Measurements from ENCODE around the gene SAMD11.

The SAMD11 gene

GRCh38 chr1:912740-913301 is 10.9 kb upstream of the SAMD11 start:
- Histone ChIP-seq H3K4me1 (ENCODE audit: control insufficient read depth, insufficient read depth, low read length, poor library complexity, severe bottlenecking) (no peaks in the 10 kb centered on the region), H3K36me3 (ENCODE audit: control insufficient read depth, insufficient read depth, low read length) (no peaks in the 10 kb centered on the region), H3K27ac (ENCODE audit: low read depth, low read length, severe bottlenecking) (no peak overlapping the region), H3K9me3 (ENCODE audit: control insufficient read depth, low read length) (no peaks in the 10 kb centered on the region), H3K4me3 (ENCODE audit: extremely low read depth, insufficient read depth, low read length, poor library complexity, severe bottlenecking) (no peak overlapping the region)
- 44 to 55% methylated on average over 21 to 22 of the region's 24 CpGs for WGBS, 2 experiments (ENCODE audit: insufficient coverage in 2 of 2)

DNA sequence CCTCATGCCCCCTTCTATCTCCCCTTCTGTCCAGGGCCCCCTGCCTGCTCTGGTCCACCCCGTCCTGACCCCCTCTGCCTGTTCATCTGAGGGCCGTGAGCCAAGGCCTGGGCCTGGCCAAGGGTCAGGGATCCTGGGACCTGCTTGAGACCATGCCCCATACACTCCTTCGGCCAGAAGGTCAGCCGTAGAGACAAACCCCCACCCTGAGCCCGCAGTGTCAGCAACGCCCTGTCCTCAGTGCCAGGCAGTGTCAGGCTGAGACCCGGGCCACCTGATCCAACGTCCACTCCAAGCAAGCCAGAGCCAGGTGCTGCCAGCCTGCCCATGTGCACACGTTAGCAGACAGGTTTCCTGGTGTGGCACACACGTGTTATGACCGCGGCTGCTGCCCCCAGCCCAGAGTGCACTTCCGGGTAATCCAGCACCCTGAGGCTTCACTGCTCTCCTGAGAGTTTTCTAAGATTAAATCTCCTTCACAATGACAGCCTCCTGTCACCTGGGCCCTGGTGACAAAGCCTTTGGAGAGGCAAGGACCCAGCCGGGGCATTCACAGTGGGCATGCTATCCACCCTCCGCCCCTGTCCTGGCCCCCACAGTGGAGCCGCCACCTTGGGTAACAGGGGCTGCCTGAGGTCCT is 10.1 kb upstream of the SAMD11 start:
- no peaks in the 10 kb centered on the region for H3K36me3 ChIP-seq (ENCODE audit: control insufficient read depth, insufficient read depth, low read length)
- WGBS, 2 experiments (ENCODE audit: insufficient coverage in 2 of 2) = 91 to 93% methylated on average over 15 to 16 of the region's 16 CpGs
- no peaks in the 10 kb centered on the region for H3K4me1 ChIP-seq (ENCODE audit: control insufficient read depth, insufficient read depth, low read length, poor library complexity, severe bottlenecking)
- H3K9me3 ChIP-seq (ENCODE audit: control insufficient read depth, low read length) = no peaks in the 10 kb centered on the region
- H3K27ac ChIP-seq (ENCODE audit: low read depth, low read length, severe bottlenecking) = no peak overlapping the region
- no peak overlapping the region for H3K4me3 ChIP-seq (ENCODE audit: extremely low read depth, insufficient read depth, low read length, poor library complexity, severe bottlenecking)

GRCh38 chr1:914131-914890 is 9.4 kb upstream of the SAMD11 start:
- WGBS, 2 experiments (ENCODE audit: insufficient coverage in 2 of 2) = 88% methylated on average over 15 to 16 of the region's 21 CpGs
- H3K4me1 ChIP-seq (ENCODE audit: control insufficient read depth, insufficient read depth, low read length, poor library complexity, severe bottlenecking) = no peaks in the 10 kb centered on the region

GRCh38 chr1:914891-915280 is 8.8 kb upstream of the SAMD11 start:
- Histone ChIP-seq H3K4me1 (ENCODE audit: control insufficient read depth, insufficient read depth, low read length, poor library complexity, severe bottlenecking) (no peaks in the 10 kb centered on the region), H3K4me3 (ENCODE audit: extremely low read depth, insufficient read depth, low read length, poor library complexity, severe bottlenecking) (no peak overlapping the region), H3K9me3 (ENCODE audit: control insufficient read depth, low read length) (no peaks in the 10 kb centered on the region), H3K36me3 (ENCODE audit: control insufficient read depth, insufficient read depth, low read length) (no peaks in the 10 kb centered on the region), H3K27ac (ENCODE audit: low read depth, low read length, severe bottlenecking) (no peak overlapping the region)
- 84 to 91% methylated on average over 5 of the region's 6 CpGs for WGBS, 2 experiments (ENCODE audit: insufficient coverage in 2 of 2)

More at GRCh38 chr1:914131-914890, 9.4 kb upstream of the SAMD11 start:
- H3K4me3 ChIP-seq (ENCODE audit: extremely low read depth, insufficient read depth, low read length, poor library complexity, severe bottlenecking) = no peak overlapping the region
- H3K36me3 ChIP-seq (ENCODE audit: control insufficient read depth, insufficient read depth, low read length) = no peaks in the 10 kb centered on the region
- H3K27ac ChIP-seq (ENCODE audit: low read depth, low read length, severe bottlenecking) = no peak overlapping the region
- no peaks in the 10 kb centered on the region for H3K9me3 ChIP-seq (ENCODE audit: control insufficient read depth, low read length)

DNA sequence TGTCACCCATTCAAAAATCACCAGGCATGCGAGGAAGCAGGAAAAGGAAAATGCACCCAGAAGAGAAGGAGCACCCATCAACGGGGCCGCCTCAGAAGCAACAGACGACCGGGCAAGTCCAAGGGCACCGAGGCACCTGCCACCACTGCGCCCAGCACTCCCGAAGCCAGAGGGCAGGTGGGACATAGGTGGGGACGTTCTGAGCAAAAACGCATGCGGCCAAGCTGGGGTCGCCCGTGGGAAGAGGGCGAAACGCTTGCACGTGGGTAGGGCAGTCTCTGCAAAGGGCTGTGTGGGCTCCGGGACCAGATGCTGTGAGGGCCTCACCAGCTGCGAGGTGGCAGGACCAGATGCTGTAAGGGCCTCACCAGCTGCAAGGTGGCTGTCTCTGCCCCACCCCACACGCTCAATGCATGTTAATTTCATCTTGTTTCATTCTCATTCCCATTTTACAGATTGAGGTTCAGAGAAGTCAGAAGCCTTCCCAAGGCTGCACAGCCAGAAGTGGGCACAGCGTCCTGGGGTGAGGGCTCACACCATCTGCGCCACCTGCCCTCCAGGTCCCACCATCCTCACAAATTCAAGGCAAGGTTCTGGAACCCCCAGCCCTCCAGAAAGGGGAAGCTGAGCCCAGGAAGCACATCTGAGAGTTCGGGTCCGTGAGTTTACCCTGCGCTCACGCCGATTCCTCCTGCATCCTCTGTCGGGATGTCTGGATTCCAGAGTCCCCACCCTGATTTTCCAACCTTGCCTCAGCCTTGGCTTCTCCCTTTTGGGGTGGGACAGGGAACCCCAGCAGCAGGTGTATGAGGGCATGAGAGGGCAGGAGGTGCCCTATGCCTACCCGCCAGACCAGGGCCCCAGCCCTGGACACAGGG is 8.2 kb upstream of the SAMD11 start:
- Histone ChIP-seq H3K36me3 (ENCODE audit: control insufficient read depth, insufficient read depth, low read length) (no peaks in the 10 kb centered on the region), H3K4me3 (ENCODE audit: extremely low read depth, insufficient read depth, low read length, poor library complexity, severe bottlenecking) (no peak overlapping the region), H3K4me1 (ENCODE audit: control insufficient read depth, insufficient read depth, low read length, poor library complexity, severe bottlenecking) (peaks cover 6% of the 10 kb centered on the region), H3K27ac (ENCODE audit: low read depth, low read length, severe bottlenecking) (no peak overlapping the region), H3K9me3 (ENCODE audit: control insufficient read depth, low read length) (no peaks in the 10 kb centered on the region)
- WGBS, 2 experiments (ENCODE audit: insufficient coverage in 2 of 2) = 78 to 83% methylated on average over 24 to 26 of the region's 28 CpGs

DNA sequence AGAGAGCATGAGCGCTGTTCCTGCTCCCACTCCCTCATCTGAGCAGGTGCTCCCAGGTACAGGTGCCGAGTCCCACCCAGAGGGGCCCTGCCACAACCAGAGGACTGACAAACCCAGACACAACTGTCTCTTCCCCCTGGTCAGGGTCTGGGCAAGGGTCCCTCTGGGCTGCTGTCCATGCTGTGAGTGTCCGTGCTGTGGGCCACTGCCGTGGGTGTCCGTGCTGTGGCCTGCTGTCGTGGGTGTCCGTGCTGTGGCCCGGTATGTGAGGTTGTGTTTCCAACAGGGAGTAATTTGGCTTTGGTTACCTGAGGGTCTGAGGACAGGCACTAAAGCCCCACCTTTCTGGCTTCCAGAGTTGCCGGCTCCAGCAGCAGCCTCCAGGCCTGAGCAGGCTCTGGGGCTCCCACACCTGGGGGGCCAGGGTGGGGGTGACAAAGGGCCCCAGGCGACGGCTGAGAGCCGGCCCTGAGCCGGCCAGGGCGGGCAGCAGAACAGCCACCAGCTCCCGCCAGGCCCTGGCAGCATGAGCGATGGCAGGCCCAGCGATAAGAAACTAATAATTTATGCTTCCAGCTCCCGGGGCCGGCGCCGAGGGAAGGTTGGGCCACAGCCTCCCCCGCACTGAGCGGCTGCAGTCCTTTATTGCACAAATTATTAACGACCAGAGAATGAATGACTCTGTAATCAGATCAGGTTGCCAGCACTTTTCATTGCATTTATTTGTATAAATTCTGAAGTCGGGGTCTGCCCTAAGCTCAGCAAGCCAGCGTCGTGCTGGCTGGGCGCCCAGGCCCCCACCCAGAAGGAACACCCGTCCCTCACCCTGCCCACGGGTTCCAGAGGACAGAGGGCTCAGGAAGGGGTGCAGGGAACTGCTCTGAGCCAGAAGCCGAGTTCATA is 7.3 kb upstream of the SAMD11 start:
- H3K9me3 ChIP-seq (ENCODE audit: control insufficient read depth, low read length) = no peaks in the 10 kb centered on the region
- 77 to 82% methylated on average over 30 of the region's 31 CpGs for WGBS, 2 experiments (ENCODE audit: insufficient coverage in 2 of 2)
- no peaks in the 10 kb centered on the region for H3K36me3 ChIP-seq (ENCODE audit: control insufficient read depth, insufficient read depth, low read length)
- no peak overlapping the region for H3K4me3 ChIP-seq (ENCODE audit: extremely low read depth, insufficient read depth, low read length, poor library complexity, severe bottlenecking)
- peaks cover 14% of the 10 kb centered on the region for H3K4me1 ChIP-seq (ENCODE audit: control insufficient read depth, insufficient read depth, low read length, poor library complexity, severe bottlenecking)
- no peak overlapping the region for H3K27ac ChIP-seq (ENCODE audit: low read depth, low read length, severe bottlenecking)

DNA sequence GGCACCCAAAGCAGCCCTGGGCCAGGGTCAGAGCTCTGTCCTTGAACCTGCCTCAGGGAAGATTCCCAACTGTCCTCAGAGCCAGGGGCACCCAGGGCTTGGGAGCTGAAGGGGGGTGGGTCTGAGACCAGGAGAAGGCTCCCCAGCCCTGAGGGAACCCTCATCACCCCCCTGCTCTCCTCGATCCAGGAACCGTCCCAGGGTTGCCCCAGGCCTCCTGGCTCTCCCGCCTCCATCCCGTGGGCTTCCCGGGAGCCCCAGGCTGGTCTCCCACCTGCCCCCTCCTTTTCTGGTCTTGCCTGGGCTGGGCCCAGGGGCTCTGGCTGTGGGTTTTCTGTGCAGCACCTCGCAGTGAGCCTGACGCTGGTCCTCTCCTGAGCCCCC is 6.7 kb upstream of the SAMD11 start:
- 48 to 74% methylated on average over 6 to 7 of the region's 7 CpGs for WGBS, 2 experiments (ENCODE audit: insufficient coverage in 2 of 2)
- H3K9me3 ChIP-seq (ENCODE audit: control insufficient read depth, low read length) = no peaks in the 10 kb centered on the region
- H3K4me1 ChIP-seq (ENCODE audit: control insufficient read depth, insufficient read depth, low read length, poor library complexity, severe bottlenecking) = peaks cover 16% of the 10 kb centered on the region
- H3K36me3 ChIP-seq (ENCODE audit: control insufficient read depth, insufficient read depth, low read length) = no peaks in the 10 kb centered on the region
- H3K4me3 ChIP-seq (ENCODE audit: extremely low read depth, insufficient read depth, low read length, poor library complexity, severe bottlenecking) = no peak overlapping the region
- no peak overlapping the region for H3K27ac ChIP-seq (ENCODE audit: low read depth, low read length, severe bottlenecking)

DNA sequence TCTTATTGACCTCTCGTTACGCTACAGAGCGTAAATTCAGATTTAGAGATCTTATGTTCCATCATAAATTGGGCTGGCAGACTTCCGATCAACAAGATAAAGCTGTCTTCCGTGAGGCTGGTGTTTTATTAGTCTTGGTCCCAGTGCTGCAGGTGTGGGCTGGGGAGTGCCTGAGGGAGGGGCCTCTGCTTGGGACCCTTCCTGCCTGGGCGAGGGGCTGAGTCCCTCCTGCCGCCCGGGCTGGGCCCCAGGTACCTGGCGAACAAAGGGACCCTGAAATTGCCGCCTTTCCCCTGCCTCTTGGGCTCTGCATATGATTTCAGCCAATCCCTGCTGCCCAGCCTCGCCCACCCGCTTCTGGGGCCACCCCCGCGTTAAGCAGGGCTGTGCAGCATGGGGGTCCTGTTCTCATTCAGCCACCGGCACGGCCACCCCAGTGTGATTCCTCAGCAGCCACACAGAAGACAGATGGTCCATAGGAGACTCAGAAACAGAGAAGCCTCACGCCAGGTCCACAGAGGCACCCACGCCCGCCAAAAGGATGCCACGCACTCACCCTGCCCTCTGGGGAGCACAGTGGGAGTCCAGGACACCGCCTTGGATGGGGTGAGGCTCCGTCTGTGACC is 6.1 kb upstream of the SAMD11 start:
- no peak overlapping the region for H3K4me3 ChIP-seq (ENCODE audit: extremely low read depth, insufficient read depth, low read length, poor library complexity, severe bottlenecking)
- H3K9me3 ChIP-seq (ENCODE audit: control insufficient read depth, low read length) = no peaks in the 10 kb centered on the region
- peaks cover 16% of the 10 kb centered on the region for H3K4me1 ChIP-seq (ENCODE audit: control insufficient read depth, insufficient read depth, low read length, poor library complexity, severe bottlenecking)
- H3K36me3 ChIP-seq (ENCODE audit: control insufficient read depth, insufficient read depth, low read length) = no peaks in the 10 kb centered on the region
- WGBS, 2 experiments (ENCODE audit: insufficient coverage in 2 of 2) = 76 to 78% methylated on average over 20 to 21 of the region's 22 CpGs
- H3K27ac ChIP-seq (ENCODE audit: low read depth, low read length, severe bottlenecking) = no peak overlapping the region

DNA sequence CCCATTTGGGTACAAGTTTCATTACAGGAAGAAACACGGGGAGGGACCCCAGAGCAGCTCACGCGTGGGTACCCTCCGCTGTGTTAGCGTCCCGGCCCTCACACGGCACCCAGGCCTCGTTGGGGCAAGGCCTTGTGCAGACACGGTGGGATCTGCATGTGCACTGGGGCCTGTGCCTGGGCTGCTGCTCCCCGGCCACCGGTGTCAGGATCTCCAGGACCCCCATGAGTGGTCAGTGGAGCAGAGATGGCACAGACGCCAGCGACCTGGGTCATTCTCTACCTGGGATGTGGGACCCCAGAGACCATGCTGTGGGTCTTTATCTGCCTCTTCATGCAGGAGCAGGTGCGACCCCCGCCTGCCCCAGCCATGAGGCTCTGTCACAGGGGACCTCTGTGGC is 5.4 kb upstream of the SAMD11 start:
- H3K36me3 ChIP-seq (ENCODE audit: control insufficient read depth, insufficient read depth, low read length) = no peaks in the 10 kb centered on the region
- H3K4me1 ChIP-seq (ENCODE audit: control insufficient read depth, insufficient read depth, low read length, poor library complexity, severe bottlenecking) = peaks cover 17% of the 10 kb centered on the region
- no peak overlapping the region for H3K4me3 ChIP-seq (ENCODE audit: extremely low read depth, insufficient read depth, low read length, poor library complexity, severe bottlenecking)
- 89 to 94% methylated on average over 15 of the region's 15 CpGs for WGBS, 2 experiments (ENCODE audit: insufficient coverage in 2 of 2)
- H3K9me3 ChIP-seq (ENCODE audit: control insufficient read depth, low read length) = no peaks in the 10 kb centered on the region
- no peak overlapping the region for H3K27ac ChIP-seq (ENCODE audit: low read depth, low read length, severe bottlenecking)
